Stomach (tissue), 9 donors: ENCODE results near the gene STX1A. TPM values are rescaled to one million over a fixed set of nuclear protein-coding genes. Genes with fewer than 3 reads are reported as not detected.
"Not testable (repeated sequence)": the region's sequence is repeated elsewhere in the genome, so short reads cannot be mapped to it uniquely, and the experiment has no call there.

Experiments
- DNase-seq, 2 donors: peaks; one replicate each; pipeline versions ENCODE4 v3.0.0 to v3.0.0-alpha.2; 2013 to 2019
- H3K27ac ChIP-seq, 5 donors: fragments of 200-600 bp in 4 of 5; sonication (generic) in 4 of 5; one replicate each; pipeline ENCODE4 v1.5.1; 2013 to 2019; ENCODE audit warnings: mild to moderate bottlenecking in 1 of 5, moderate library complexity in 1 of 5
- H3K27me3 ChIP-seq, 3 donors: fragments of 200-600 bp; sonication (generic); one replicate each; pipeline ENCODE4 v1.5.1; 2017 to 2019; ENCODE audit warnings: mixed run types in 1 of 3
- H3K36me3 ChIP-seq, 4 donors: fragments of 200-600 bp; sonication (generic); 1 replicate in 3 of 4; 2 replicates in 1 of 4; pipeline ENCODE4 v1.5.1; 2016 to 2019
- H3K4me1 ChIP-seq, 4 donors: fragments of 200-600 bp; sonication (generic); one replicate each; pipeline ENCODE4 v1.5.1; 2016 to 2019
- H3K4me3 ChIP-seq, 4 donors: fragments of 200-600 bp; sonication (generic) in 3 of 4; one replicate each; pipeline ENCODE4 v1.5.1; 2016 to 2019; ENCODE audit warnings: mild to moderate bottlenecking in 1 of 4
- H3K9me3 ChIP-seq, 4 donors: fragments of 200-600 bp; sonication (generic); one replicate each; pipeline ENCODE4 v1.5.1; 2016 to 2019
- EP300 ChIP-seq: sonication (generic); formaldehyde crosslinking; IDR thresholded peaks from one replicate; pipeline ENCODE4 v1.6.1; 2017; ENCODE audit warnings: antibody characterized with exemption
- POLR2A ChIP-seq, 4 donors: fragments of 450-650 bp; IDR thresholded peaks; one replicate each; pipeline ENCODE4 v1.6.1; 2016; ENCODE audit warnings: antibody characterized with exemption in 4 of 4, control low read depth in 2 of 4, mild to moderate bottlenecking in 1 of 4, moderate library complexity in 1 of 4
- POLR2AphosphoS5 ChIP-seq, 3 donors: sonication (generic); formaldehyde crosslinking; IDR thresholded peaks; one replicate each; pipeline ENCODE4 v1.6.1; 2016; ENCODE audit warnings: antibody characterized with exemption in 3 of 3
- WGBS, 5 donors: extraction: QIAGEN DNeasy Blood & Tissue Kit in 3 of 5; methylation state at CpG; one replicate each; pipeline versions ENCODE4 v1.1.5 to v1.1.7; 2013 to 2018; 5-methylcytosine and 5-hydroxymethylcytosine counted together
- intact Hi-C: fragments of 100-400 bp; cut with DNase I; formaldehyde crosslinking; loops from one replicate; pipeline ENCODE4 v1.15.1; 2023; ENCODE audit warnings: low total_unique reads
- polyA plus RNA-seq, 3 donors: library from polyadenylated mRNA; stranded (reverse); fragments of 200-250 nt; gene quantifications; one replicate each; pipeline ENCODE4 v1.2.3, GENCODE V29; 2013
- total RNA-seq, 5 donors: library from RNA; depleted of rRNA; stranded (reverse); fragments of >200 nt; gene quantifications; one replicate each; pipeline versions ENCODE4 v1.1.0 to v1.2.3, GENCODE V29; 2014 to 2016
- TF ChIP-seq, protein P1 (sequence below), 7 experiments: fragments of 450-650 bp in 4 of 7; fragments of 200-600 bp in 3 of 7; sonication (generic) in 3 of 7; IDR thresholded peaks; one replicate each; pipeline ENCODE4 v1.5.1; 2016 to 2019; ENCODE audit warnings: antibody characterized with exemption in 7 of 7, control low read depth in 2 of 7, mild to moderate bottlenecking in 1 of 7
- donor health status: healthy with polysubstance abuse.
- donor health status: Bipolar disorder and iron deficiency.
- donor health status: healthy.

STX1A gene
- total and polyA plus RNA-seq, 8 donors, result 1.1 to 57.2 (median 4.2) TPM; not detected in 1

DNA sequence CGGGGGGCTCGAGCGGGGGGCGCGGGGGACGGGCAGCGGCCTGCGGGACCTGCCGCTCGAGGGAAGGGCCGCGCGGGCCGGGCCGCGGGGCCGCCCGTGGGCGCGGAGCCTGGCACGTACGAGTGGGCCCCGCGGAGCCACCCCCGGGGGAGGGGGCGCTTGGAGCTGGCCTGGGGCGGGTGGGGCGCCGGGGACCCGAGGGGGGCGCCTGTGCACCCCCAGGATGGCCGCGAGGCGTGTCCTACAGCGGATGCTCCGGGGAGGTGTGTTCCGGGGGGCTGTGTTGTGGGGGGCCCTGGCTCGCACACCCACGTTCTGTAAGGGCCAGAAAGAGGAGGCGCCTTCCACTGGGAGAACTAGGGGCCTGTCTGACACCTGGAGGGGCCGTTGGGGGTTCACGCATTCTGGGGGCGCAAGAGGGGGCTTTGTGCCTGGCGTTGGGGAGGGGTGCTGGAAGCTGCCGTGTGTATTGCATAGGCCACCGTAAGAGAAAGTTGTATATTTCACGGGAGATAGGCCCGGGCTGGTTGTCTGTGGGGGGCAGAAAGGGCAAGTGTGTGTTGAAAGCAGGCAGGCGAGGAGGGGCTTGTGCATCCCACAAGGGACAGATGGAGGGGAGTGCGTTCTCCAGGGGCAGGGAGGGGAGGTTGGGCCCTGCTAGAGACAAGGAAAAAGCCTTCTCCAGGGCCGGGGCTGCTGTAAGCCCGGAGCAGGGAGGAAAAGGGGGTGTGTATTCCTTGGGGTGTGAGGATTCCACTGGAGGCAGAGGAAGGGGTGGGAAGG, 51.2 kb downstream of the STX1A start:
- Histone ChIP-seq H3K4me1 (peaks cover 18 to 27% (median 22%) of the 10 kb centered on the region in 4 donors), H3K36me3 (no peaks in the 10 kb centered on the region), H3K4me3 (peak overlapping the region; percentile 64 to 85 (median 66)), H3K27me3 (peaks cover 0 to 20% (median 5%) of the 10 kb centered on the region in 3 donors), H3K9me3 (peaks cover 0 to 2% (median 1%) of the 10 kb centered on the region in 4 donors), H3K27ac (peak overlapping the region in 2 of 5 donors; percentile 67 to 77)
- intact Hi-C loops, result no loop called here
- no peak for TF ChIP-seq POLR2AphosphoS5 (IDR thresholded peaks at IDR 0.05)
- peak in 1 of 2 donors; percentile 56 for DNase-seq
- 1 to 5% (median 2%) methylated on average over 12 to 52 of the region's 52 CpGs for WGBS, 5 donors

- intact Hi-C loops, result no loop called here
- Histone ChIP-seq H3K27ac (peak within 1 kb of the TSS in 2 of 5 donors; percentile 67 to 77), H3K4me3 (peak within 1 kb of the TSS; percentile 64 to 85 (median 66)), H3K4me1 (peaks cover 18 to 27% (median 22%) of the 10 kb centered on the region in 4 donors), H3K9me3 (peaks cover 0 to 10% (median 7%) of the 10 kb centered on the region in 4 donors), H3K36me3 (no peaks in the 10 kb centered on the region), H3K27me3 (peaks cover 0 to 27% (median 5%) of the 10 kb centered on the region in 3 donors)
- peak; percentile 96 to 97 for DNase-seq
- WGBS, 5 donors, result 2 to 13% (median 4%) methylated on average over 13 to 79 of the region's 79 CpGs
- TF ChIP-seq, protein P1, sequence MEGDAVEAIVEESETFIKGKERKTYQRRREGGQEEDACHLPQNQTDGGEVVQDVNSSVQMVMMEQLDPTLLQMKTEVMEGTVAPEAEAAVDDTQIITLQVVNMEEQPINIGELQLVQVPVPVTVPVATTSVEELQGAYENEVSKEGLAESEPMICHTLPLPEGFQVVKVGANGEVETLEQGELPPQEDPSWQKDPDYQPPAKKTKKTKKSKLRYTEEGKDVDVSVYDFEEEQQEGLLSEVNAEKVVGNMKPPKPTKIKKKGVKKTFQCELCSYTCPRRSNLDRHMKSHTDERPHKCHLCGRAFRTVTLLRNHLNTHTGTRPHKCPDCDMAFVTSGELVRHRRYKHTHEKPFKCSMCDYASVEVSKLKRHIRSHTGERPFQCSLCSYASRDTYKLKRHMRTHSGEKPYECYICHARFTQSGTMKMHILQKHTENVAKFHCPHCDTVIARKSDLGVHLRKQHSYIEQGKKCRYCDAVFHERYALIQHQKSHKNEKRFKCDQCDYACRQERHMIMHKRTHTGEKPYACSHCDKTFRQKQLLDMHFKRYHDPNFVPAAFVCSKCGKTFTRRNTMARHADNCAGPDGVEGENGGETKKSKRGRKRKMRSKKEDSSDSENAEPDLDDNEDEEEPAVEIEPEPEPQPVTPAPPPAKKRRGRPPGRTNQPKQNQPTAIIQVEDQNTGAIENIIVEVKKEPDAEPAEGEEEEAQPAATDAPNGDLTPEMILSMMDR (IDR thresholded peaks at IDR 0.05), result peak in 3 of 7 experiments; percentile 76 to 97 (median 79)
- no peak for TF ChIP-seq POLR2A (IDR thresholded peaks at IDR 0.05)
- TF ChIP-seq POLR2AphosphoS5 (IDR thresholded peaks at IDR 0.05), result peak in 2 of 3 donors; percentile 15 to 31
- no peak for TF ChIP-seq EP300
Observed at GRCh38 chr7:73667344-73668102, 51.9 kb downstream of the STX1A start, which contains the start of gene VPS37D. Gene VPS37D, plus strand, starts transcription at chr7:73667831. Its CDS starts 128 bp downstream, at chr7:73667959.

DNA sequence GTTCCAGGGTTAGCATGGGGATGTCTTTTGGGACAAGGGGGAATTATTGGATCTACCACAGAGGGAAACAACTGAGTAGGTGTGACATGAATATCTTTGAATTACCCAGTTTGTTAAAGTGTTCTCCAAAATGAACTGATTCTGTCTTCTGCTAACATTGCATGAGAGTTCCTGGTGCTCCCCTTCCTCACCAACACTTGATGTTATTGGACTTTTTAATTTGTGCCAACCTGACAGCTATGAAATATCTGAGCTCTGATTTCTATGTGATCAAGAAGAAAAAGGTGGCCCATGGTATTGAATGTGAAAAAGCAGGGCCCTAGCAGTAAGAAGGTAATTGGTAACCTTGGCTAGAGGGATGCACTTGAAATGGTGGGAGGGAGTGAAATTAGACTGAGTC, 56.4 kb downstream of the STX1A start:
- TF ChIP-seq POLR2AphosphoS5 (IDR thresholded peaks at IDR 0.05), result no peak
- TF ChIP-seq, protein P1 (IDR thresholded peaks at IDR 0.05), result no peak
- Histone ChIP-seq H3K36me3 (no peaks in the 10 kb centered on the region), H3K27ac (no peak overlapping the region), H3K4me3 (no peak overlapping the region), H3K4me1 (peaks cover 5 to 12% (median 7%) of the 10 kb centered on the region in 4 donors), H3K9me3 (peaks cover 0 to 10% (median 7%) of the 10 kb centered on the region in 4 donors), H3K27me3 (peaks cover 0 to 23% (median 0%) of the 10 kb centered on the region in 3 donors)
- intact Hi-C loops, result no loop called here
- DNase-seq, result no peak

- peaks cover 0 to 30% (median 0%) of the 10 kb centered on the region in 3 donors for H3K27me3 ChIP-seq
- peaks cover 0 to 10% (median 7%) of the 10 kb centered on the region in 4 donors for H3K9me3 ChIP-seq
- H3K27ac ChIP-seq, H3K4me3 ChIP-seq, H3K36me3 ChIP-seq, intact Hi-C loops, H3K4me1 ChIP-seq, DNase-seq: not testable (repeated sequence)
- WGBS, 5 donors, result 27 to 49% (median 35%) methylated on average over 4 of the region's 4 CpGs
Observed at GRCh38 chr7:73660594-73660993, 58.9 kb downstream of the STX1A start.

GRCh38 chr7:73659983-73660382, 59.5 kb downstream of the STX1A start:
- intact Hi-C loops, result no loop called here
- Histone ChIP-seq H3K4me3 (no peak overlapping the region), H3K27ac (no peak overlapping the region), H3K9me3 (peaks cover 0 to 10% (median 7%) of the 10 kb centered on the region in 4 donors), H3K4me1 (no peaks in the 10 kb centered on the region), H3K27me3 (peaks cover 0 to 36% (median 0%) of the 10 kb centered on the region in 3 donors), H3K36me3 (no peaks in the 10 kb centered on the region)
- no peak for DNase-seq
- 58 to 66% (median 62%) methylated on average over 8 of the region's 8 CpGs for WGBS, 5 donors
- TF ChIP-seq EP300, result no peak
- TF ChIP-seq POLR2A (IDR thresholded peaks at IDR 0.05), result no peak

GRCh38 chr7:73655309-73655708, 64.2 kb downstream of the STX1A start:
- intact Hi-C loops, result not testable (repeated sequence)
- 77 to 90% (median 85%) methylated on average over 4 of the region's 4 CpGs for WGBS, 5 donors

More at GRCh38 chr7:73655309-73655708, 64.2 kb downstream of the STX1A start:
- not testable (repeated sequence) for H3K4me3 ChIP-seq, H3K9me3 ChIP-seq, H3K36me3 ChIP-seq, DNase-seq, H3K27ac ChIP-seq, H3K4me1 ChIP-seq
- H3K27me3 ChIP-seq, result peaks cover 0 to 50% (median 14%) of the 10 kb centered on the region in 3 donors
